SK-N-SH treated with all-trans-retinoic acid at 6 μM for 48 hours (cell line): ENCODE data around the gene AGTRAP.

Source experiments
- ATAC-seq: fragments of 200-7000 bp; cut with Tn5 transposase; 3 replicates; pipeline ENCODE4 v1.9.1; 2020; ENCODE audit warnings: mild to moderate bottlenecking, moderate library complexity
- BACH2 ChIP-seq: fragments of 250-450 bp; sonication (Bioruptor Pico); IDR thresholded peaks from 2 replicates; pipeline ENCODE4 v1.9.0; 2021; ENCODE audit warnings: mild to moderate bottlenecking, borderline replicate concordance
- CREB5 ChIP-seq: fragments of 250-450 bp; sonication (Bioruptor Pico); IDR thresholded peaks from 2 replicates; pipeline ENCODE4 v1.5.1; 2020; ENCODE audit warnings: low read depth, mild to moderate bottlenecking, moderate library complexity
- CSDC2 ChIP-seq: fragments of 250-450 bp; sonication (Bioruptor Pico); IDR thresholded peaks from 2 replicates; pipeline ENCODE4 v1.5.0; 2020; ENCODE audit warnings: mild to moderate bottlenecking, moderate library complexity
- ESRRG ChIP-seq: fragments of 250-450 bp; sonication (Bioruptor Pico); IDR thresholded peaks from 2 replicates; pipeline ENCODE4 v1.6.1; 2021; ENCODE audit warnings: mild to moderate bottlenecking
- GLIS3 ChIP-seq: fragments of 250-450 bp; sonication (Bioruptor Pico); IDR thresholded peaks from 2 replicates; pipeline ENCODE4 v1.5.0; 2020; ENCODE audit warnings: mild to moderate bottlenecking, moderate library complexity
- ISL1 ChIP-seq: fragments of 250-450 bp; sonication (Bioruptor Pico); IDR thresholded peaks from 2 replicates; pipeline ENCODE4 v2.1.2; 2022; ENCODE audit warnings: mild to moderate bottlenecking, moderate library complexity
- PPARA ChIP-seq: fragments of 250-450 bp; sonication (Bioruptor Pico); IDR thresholded peaks from 2 replicates; pipeline ENCODE4 v1.5.0; 2020; ENCODE audit warnings: mild to moderate bottlenecking, borderline replicate concordance
- RARB ChIP-seq: fragments of 250-450 bp; sonication (Bioruptor Pico); IDR thresholded peaks from 2 replicates; pipeline ENCODE4 v1.8.0; 2021; ENCODE audit warnings: mild to moderate bottlenecking, moderate library complexity
- SNAI2 ChIP-seq: fragments of 250-450 bp; sonication (Bioruptor Pico); IDR thresholded peaks from 2 replicates; pipeline ENCODE4 v1.5.0; 2020; ENCODE audit warnings: mild to moderate bottlenecking, moderate library complexity
- TCF4 ChIP-seq: fragments of 250-450 bp; sonication (Bioruptor Pico); IDR thresholded peaks from 2 replicates; pipeline ENCODE4 v1.8.0; 2021; ENCODE audit warnings: mild to moderate bottlenecking, moderate library complexity, borderline replicate concordance
- TOX ChIP-seq: fragments of 250-450 bp; sonication (Bioruptor Pico); IDR thresholded peaks from 2 replicates; pipeline ENCODE4 v1.8.0; 2021; ENCODE audit warnings: mild to moderate bottlenecking, moderate library complexity, borderline replicate concordance
- ZC3H10 ChIP-seq: fragments of 250-450 bp; sonication (Bioruptor Pico); IDR thresholded peaks from 2 replicates; pipeline ENCODE4 v1.5.1; 2021; ENCODE audit warnings: mild to moderate bottlenecking, moderate library complexity
- ZFP30 ChIP-seq: fragments of 450-650 bp; formaldehyde crosslinking; IDR thresholded peaks from 2 replicates; pipeline ENCODE4 v1.5.0; 2022; ENCODE audit warnings: mild to moderate bottlenecking, moderate library complexity
- ZNF565 ChIP-seq: fragments of 450-650 bp; formaldehyde crosslinking; conservative IDR thresholded peaks from 2 replicates; pipeline ENCODE4 v1.5.0; 2020; ENCODE audit warnings: low read depth, mild to moderate bottlenecking, moderate library complexity
- ZNF70 ChIP-seq: fragments of 450-650 bp; formaldehyde crosslinking; IDR thresholded peaks from 2 replicates; pipeline ENCODE4 v1.5.0; 2020; ENCODE audit warnings: mild to moderate bottlenecking, moderate library complexity
- ZNF8 ChIP-seq: fragments of 450-650 bp; formaldehyde crosslinking; IDR thresholded peaks from 2 replicates; pipeline ENCODE4 v1.5.0; 2020; ENCODE audit warnings: mild to moderate bottlenecking, moderate library complexity
- TF ChIP-seq, protein P1 (sequence below): fragments of 250-450 bp; sonication (Bioruptor Pico); IDR thresholded peaks from 2 replicates; pipeline ENCODE4 v1.5.1; 2021; ENCODE audit warnings: mild to moderate bottlenecking, moderate library complexity
- TF ChIP-seq, protein P2 (sequence below): fragments of 250-450 bp; sonication (Bioruptor Pico); IDR thresholded peaks from 2 replicates; pipeline ENCODE4 v1.5.0; 2020; ENCODE audit warnings: mild to moderate bottlenecking, moderate library complexity

AGTRAP gene

DNA sequence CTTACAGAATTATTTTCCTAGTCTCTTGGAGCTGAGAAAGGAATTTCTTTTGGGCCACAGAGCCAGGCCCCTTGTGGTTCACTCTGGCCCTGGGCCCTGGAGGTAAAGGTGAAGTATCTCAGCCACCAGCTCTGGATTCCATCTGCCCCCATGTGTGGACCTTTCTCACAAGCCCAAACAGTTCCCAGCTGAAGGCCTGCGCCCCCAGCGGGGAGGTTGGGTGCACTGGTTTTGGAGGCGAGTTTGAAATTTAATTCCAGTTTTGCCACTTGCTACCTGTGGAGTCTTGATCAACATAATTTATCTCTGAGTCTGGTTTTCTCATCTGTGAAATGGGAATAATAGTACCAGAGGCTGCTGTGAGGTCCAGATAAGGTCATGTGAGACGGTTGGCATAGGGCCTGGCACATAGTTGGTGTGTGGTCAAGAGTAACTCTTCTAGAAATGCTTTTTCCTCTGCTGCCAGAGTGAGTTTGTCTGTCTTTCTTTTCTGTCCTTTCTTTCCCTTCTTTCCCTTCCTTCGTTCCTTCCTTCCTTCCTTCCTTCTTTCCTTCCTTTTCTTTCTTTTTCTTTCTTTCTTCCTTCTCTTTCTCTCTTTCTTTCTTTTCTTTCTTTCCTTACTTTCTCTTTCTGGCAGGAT is 6.1 kb downstream of the AGTRAP start:
- ATAC-seq, result no peak
- no peak for TF ChIP-seq GLIS3 (CRISPR knock-in tag)
- TF ChIP-seq, all 23 proteins: peak for 0

GRCh38 chr1:11744287-11744686 is 8.4 kb downstream of the AGTRAP start:
- no peak for TF ChIP-seq ZC3H10 (CRISPR knock-in tag)
- TF ChIP-seq TOX (CRISPR knock-in tag), result no peak
- TF ChIP-seq ESRRG (CRISPR knock-in tag), result no peak
- TF ChIP-seq SNAI2 (CRISPR knock-in tag), result no peak
- ATAC-seq, result no peak

DNA sequence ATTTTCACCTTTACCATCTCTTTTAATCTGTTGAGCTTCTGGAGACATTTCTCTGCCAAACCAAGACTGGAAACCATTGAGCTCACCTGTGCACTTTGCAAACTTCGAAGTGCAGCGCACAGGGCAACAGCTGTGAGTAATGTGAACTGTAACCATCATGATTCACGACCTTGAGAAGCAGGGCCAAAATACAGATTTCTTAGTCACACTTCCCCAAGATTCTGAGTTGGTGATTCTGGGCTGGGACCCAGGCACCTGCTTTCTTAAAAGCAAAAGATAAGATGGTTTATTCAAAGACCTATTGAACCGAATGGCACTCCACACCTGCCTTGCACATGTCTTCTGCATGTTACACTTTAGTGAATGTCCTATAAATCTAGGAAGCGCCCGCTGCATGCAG is 10.2 kb downstream of the AGTRAP start:
- no peak for ATAC-seq

DNA sequence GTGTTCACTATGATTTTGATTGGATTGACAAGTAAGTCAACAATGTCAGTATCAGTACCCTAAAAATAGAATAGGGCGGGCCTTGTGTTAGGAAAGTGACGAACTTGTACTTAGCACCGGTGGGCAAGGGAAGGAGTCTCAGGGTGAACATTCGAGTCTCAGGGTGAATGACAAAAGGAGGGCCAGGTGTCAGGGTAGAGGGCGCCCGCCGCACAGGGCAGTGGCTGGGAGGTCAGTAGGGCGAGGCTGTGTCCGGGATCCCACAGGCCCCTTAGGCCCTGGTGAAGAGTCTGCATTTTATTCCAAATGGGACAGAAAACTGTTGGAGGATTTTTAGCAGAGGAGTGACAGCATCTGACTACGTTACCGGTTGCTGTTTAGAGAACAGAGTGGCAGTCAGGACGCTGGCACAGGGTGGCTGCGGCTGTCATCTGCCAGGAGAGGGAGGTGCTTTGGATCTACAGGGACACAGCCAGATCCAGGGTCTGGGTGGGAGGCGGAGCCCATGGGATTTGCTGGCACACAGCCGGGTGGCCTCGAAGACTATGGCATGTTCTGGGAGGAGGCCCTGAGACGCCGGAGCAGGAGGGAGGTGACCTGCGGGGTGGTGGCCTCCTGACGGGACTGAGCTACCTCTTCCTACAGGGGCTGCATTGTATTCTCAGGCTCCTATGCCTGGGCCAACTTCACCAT is 11.0 kb downstream of the AGTRAP start:
- ATAC-seq, result no peak
- TF ChIP-seq BACH2, result no peak
- TF ChIP-seq, protein P1, sequence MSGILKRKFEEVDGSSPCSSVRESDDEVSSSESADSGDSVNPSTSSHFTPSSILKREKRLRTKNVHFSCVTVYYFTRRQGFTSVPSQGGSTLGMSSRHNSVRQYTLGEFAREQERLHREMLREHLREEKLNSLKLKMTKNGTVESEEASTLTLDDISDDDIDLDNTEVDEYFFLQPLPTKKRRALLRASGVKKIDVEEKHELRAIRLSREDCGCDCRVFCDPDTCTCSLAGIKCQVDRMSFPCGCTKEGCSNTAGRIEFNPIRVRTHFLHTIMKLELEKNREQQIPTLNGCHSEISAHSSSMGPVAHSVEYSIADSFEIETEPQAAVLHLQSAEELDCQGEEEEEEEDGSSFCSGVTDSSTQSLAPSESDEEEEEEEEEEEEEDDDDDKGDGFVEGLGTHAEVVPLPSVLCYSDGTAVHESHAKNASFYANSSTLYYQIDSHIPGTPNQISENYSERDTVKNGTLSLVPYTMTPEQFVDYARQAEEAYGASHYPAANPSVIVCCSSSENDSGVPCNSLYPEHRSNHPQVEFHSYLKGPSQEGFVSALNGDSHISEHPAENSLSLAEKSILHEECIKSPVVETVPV (CRISPR knock-in tag), result no peak
- TF ChIP-seq ESRRG (CRISPR knock-in tag), result no peak
- TF ChIP-seq ZNF70 (CRISPR knock-in tag), result no peak
- TF ChIP-seq TCF4 (CRISPR knock-in tag), result no peak
- no peak for TF ChIP-seq ZFP30 (CRISPR knock-in tag)

More for the DNA sequence above, 10.2 kb downstream of the AGTRAP start:
- TF ChIP-seq ZC3H10 (CRISPR knock-in tag) (no peak), TCF4 (CRISPR knock-in tag) (no peak)

DNA sequence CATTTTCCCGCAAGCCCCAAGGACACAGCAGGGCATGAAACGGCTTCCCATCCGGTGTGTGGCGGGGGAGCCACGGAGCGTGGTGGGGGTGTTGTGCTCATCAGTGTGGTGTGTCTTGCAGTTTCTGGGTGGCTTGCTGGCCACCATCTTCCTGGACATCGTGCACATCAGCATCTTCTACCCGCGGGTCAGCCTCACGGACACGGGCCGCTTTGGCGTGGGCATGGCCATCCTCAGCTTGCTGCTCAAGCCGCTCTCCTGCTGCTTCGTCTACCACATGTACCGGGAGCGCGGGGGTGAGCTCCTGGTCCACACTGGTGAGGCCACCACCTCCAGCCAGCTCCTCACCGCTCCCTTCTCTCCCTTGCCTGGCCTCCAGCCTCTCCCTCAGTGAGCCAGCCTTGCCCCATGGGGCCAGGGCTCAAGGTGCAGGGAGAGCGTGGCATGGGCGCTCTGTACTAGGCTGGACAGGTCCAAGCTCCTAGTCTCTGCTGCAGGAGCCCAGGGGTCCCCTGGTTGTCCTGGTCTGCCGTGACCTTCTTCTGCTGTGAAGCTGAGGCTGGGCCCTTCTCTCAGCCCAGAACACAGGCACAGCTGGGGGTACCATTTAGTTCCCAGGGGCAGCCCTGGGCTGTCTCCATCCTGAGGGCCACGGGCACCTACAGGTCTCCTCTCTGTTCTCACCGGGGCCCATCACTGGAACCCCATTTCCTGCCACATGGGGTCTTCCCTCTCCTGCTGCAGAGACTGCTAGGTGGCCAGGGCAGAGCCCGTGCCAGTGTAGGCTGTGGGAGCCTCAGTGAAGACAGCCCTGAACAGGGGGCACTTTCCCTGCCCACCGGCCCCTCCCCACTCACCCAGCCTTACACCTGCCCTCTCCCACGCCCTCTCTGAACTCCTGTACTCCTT is 12.6 kb downstream of the AGTRAP start:
- TF ChIP-seq ZC3H10 (CRISPR knock-in tag) (no peak), PPARA (no peak), ZNF70 (CRISPR knock-in tag) (no peak), ZNF8 (CRISPR knock-in tag) (no peak), CREB5 (CRISPR knock-in tag) (no peak), CSDC2 (CRISPR knock-in tag) (no peak), ESRRG (CRISPR knock-in tag) (no peak)
- TF ChIP-seq, protein P2, sequence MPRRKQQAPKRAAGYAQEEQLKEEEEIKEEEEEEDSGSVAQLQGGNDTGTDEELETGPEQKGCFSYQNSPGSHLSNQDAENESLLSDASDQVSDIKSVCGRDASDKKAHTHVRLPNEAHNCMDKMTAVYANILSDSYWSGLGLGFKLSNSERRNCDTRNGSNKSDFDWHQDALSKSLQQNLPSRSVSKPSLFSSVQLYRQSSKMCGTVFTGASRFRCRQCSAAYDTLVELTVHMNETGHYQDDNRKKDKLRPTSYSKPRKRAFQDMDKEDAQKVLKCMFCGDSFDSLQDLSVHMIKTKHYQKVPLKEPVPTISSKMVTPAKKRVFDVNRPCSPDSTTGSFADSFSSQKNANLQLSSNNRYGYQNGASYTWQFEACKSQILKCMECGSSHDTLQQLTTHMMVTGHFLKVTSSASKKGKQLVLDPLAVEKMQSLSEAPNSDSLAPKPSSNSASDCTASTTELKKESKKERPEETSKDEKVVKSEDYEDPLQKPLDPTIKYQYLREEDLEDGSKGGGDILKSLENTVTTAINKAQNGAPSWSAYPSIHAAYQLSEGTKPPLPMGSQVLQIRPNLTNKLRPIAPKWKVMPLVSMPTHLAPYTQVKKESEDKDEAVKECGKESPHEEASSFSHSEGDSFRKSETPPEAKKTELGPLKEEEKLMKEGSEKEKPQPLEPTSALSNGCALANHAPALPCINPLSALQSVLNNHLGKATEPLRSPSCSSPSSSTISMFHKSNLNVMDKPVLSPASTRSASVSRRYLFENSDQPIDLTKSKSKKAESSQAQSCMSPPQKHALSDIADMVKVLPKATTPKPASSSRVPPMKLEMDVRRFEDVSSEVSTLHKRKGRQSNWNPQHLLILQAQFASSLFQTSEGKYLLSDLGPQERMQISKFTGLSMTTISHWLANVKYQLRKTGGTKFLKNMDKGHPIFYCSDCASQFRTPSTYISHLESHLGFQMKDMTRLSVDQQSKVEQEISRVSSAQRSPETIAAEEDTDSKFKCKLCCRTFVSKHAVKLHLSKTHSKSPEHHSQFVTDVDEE (CRISPR knock-in tag), result no peak
- ATAC-seq, result no peak

GRCh38 chr1:11749203-11749689 is 13.3 kb downstream of the AGTRAP start:
- TF ChIP-seq RARB (CRISPR knock-in tag) (no peak), GLIS3 (CRISPR knock-in tag) (no peak), ZFP30 (CRISPR knock-in tag) (no peak), ISL1 (CRISPR knock-in tag) (no peak), ZNF565 (no peak)
- TF ChIP-seq, protein P2 (CRISPR knock-in tag), result no peak
- TF ChIP-seq, protein P1 (CRISPR knock-in tag), result no peak
- ATAC-seq, result peak; percentile 75
